ENCODE results near the gene SMIM38.

The SMIM38 gene

DNA sequence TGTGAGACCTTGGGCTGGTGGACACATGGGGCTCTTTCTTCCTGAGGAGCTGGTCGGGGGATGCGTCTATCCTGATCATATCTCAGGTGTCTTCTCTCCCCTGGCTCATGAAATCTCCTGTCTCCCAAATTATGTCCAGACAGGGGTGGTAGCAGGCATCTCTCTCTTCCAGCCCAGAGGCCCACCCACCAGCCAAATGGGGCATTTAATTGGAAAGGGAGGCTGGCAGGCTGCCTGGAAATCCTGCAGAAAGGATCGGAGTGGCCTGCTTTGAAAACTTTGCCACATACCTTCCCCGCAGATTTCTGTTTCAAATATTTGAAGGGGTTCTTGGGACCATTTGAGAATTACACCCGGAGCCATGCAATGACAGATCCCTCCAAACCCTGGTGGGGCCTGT lies 37.4 kb downstream of the SMIM38 start:
- Mint-ChIP-seq H3K4me3 (no peak overlapping the region), H3K36me3 (no peaks in the 10 kb centered on the region), H3K9me3 (peaks cover 8% of the 10 kb centered on the region), H3K27ac (no peak overlapping the region), H3K4me1 (no peaks in the 10 kb centered on the region)
- ATAC-seq = no peak
- DNase-seq (ENCODE audit: low spot score in 2 of 2) = no peak

DNA sequence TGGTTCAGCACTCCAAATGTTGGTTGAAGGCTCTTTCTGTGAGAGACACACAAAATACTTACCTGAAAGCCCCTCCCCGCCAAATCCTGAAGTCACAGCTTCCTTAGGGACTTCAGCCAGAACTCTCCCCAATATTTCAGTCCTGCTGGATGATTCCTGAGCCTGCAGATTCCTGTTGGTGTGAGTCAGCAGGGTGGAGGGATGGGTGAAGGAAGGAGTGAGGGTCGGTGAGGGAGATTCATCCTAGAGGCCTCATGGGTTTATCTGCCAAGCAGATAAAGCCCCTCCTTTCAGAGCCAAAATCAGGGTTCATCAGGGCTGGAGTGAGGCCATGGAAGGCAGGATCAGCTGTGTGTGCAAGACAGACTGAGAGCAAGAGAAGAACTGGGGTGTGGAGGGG lies 37.9 kb downstream of the SMIM38 start:
- ATAC-seq = no peak
- peaks cover 8% of the 10 kb centered on the region for H3K9me3 Mint-ChIP-seq

GRCh38 chr11:69194396-69194795 lies 38.7 kb downstream of the SMIM38 start:
- no peak for ATAC-seq
- H3K9me3 Mint-ChIP-seq = peaks cover 8% of the 10 kb centered on the region
- no peaks in the 10 kb centered on the region for H3K4me1 Mint-ChIP-seq
- no peak overlapping the region for H3K4me3 Mint-ChIP-seq
- no peaks in the 10 kb centered on the region for H3K36me3 Mint-ChIP-seq
- DNase-seq (ENCODE audit: low spot score in 2 of 2) = no peak
- H3K27ac Mint-ChIP-seq = no peak overlapping the region

More for the DNA sequence above, 37.9 kb downstream of the SMIM38 start:
- no peak for DNase-seq (ENCODE audit: low spot score in 2 of 2)
- Mint-ChIP-seq H3K4me3 (no peak overlapping the region), H3K4me1 (no peaks in the 10 kb centered on the region), H3K36me3 (no peaks in the 10 kb centered on the region), H3K27ac (no peak overlapping the region)

GRCh38 chr11:69194956-69195355 lies 39.2 kb downstream of the SMIM38 start:
- Mint-ChIP-seq H3K27ac (no peak overlapping the region), H3K4me1 (no peaks in the 10 kb centered on the region), H3K9me3 (peaks cover 6% of the 10 kb centered on the region), H3K4me3 (no peak overlapping the region), H3K36me3 (no peaks in the 10 kb centered on the region)
- DNase-seq (ENCODE audit: low spot score in 2 of 2) (no peak), ATAC-seq (no peak)

GRCh38 chr11:69195824-69196782 lies 40.4 kb downstream of the SMIM38 start:
- Mint-ChIP-seq H3K4me1 (no peaks in the 10 kb centered on the region), H3K4me3 (no peak overlapping the region), H3K36me3 (no peaks in the 10 kb centered on the region), H3K27ac (no peak overlapping the region), H3K9me3 (peaks cover 6% of the 10 kb centered on the region)
- ATAC-seq (no peak), DNase-seq (ENCODE audit: low spot score in 2 of 2) (no peak)

DNA sequence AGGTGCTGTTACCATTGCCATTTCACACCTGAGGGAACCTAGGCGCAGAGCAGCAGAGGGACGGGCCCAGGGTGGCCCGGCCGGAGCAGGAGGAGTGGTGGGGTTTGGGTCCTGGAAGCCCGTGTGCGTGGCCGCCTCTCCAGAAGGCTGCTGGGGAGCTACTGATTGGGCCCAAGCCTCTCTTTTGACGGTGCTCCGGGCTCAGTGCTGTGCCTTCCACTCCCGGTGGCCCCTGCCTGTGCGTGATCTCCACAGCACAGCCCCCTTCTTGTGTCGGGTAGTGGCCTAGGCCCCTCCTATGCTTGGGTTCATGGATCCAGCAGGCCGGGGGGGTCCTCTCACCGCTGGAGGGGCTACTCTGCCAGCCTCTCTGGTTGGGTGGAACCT lies 41.0 kb downstream of the SMIM38 start:
- no peaks in the 10 kb centered on the region for H3K4me1 Mint-ChIP-seq
- no peak for DNase-seq (ENCODE audit: low spot score in 2 of 2)
- H3K36me3 Mint-ChIP-seq = no peaks in the 10 kb centered on the region
- H3K27ac Mint-ChIP-seq = no peak overlapping the region
- H3K9me3 Mint-ChIP-seq = peaks cover 6% of the 10 kb centered on the region
- ATAC-seq = no peak
- no peak overlapping the region for H3K4me3 Mint-ChIP-seq

GRCh38 chr11:69198891-69199582 lies 43.3 kb downstream of the SMIM38 start:
- H3K4me3 Mint-ChIP-seq = no peak overlapping the region
- DNase-seq (ENCODE audit: low spot score in 2 of 2) = no peak
- H3K27ac Mint-ChIP-seq = no peak overlapping the region
- H3K4me1 Mint-ChIP-seq = no peaks in the 10 kb centered on the region
- H3K9me3 Mint-ChIP-seq = peaks cover 6% of the 10 kb centered on the region
- H3K36me3 Mint-ChIP-seq = no peaks in the 10 kb centered on the region
- no peak for ATAC-seq

DNA sequence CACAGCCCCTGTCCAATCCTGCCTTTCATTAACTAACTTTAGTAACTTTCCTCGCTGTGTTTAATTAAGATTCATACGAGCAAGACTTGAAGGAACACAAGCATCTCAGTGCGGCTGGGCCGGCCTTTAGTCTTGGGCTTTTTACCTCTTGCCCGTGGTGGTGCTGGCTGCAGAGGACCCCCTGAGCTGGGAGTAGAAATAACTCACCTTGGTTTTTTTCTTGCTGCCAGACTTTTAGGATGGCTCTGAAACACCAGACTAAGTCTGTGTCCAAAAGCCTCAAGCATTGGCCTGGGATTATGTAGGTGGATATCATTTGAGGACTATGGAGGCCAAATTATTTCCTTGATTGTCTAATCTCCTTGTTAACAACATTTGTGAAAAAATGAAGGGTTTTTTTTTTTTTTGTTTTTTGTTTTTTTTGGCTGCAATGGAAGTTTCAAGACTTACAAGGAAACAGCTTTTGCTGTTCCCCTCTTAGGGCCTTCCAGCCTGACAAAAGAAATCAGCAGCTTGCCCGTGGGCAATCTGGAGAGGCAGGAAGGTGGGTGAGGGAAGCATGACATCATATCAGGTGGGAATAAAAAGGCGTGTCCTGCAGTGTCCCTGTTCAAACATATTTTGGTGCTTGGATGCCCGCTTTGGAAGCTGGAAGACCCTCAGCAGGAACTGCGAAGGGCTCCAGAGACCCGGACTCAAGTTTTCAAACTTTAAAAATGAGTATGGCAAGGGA lies 44.0 kb downstream of the SMIM38 start:
- Mint-ChIP-seq H3K4me3 (no peak overlapping the region), H3K4me1 (no peaks in the 10 kb centered on the region), H3K27ac (no peak overlapping the region)

GRCh38 chr11:69200331-69201065 lies 44.8 kb downstream of the SMIM38 start:
- no peaks in the 10 kb centered on the region for H3K9me3 Mint-ChIP-seq
- no peak overlapping the region for H3K27ac Mint-ChIP-seq
- ATAC-seq (no peak), DNase-seq (ENCODE audit: low spot score in 2 of 2) (no peak)
- no peak overlapping the region for H3K4me3 Mint-ChIP-seq
- H3K4me1 Mint-ChIP-seq = no peaks in the 10 kb centered on the region
- no peaks in the 10 kb centered on the region for H3K36me3 Mint-ChIP-seq

More for the DNA sequence above, 44.0 kb downstream of the SMIM38 start:
- ATAC-seq (no peak), DNase-seq (ENCODE audit: low spot score in 2 of 2) (no peak)
- H3K9me3 Mint-ChIP-seq = peaks cover under 1% of the 10 kb centered on the region
- H3K36me3 Mint-ChIP-seq = no peaks in the 10 kb centered on the region

DNA sequence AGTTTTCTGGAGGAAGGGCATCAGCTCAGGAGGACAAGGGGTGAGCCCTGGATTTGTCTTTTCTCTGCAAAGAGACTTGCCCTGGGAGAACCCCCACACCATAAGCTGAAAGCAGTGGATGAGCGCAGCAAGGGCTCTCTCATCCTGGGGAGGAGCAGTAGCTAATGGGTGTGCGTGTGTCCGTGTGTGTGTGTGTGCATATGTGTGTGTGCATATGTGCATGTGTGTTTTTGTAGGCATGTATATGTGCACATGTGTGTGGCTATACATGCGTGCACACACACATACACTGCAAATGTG lies 45.3 kb downstream of the SMIM38 start:
- no peak for ATAC-seq
- no peak for DNase-seq (ENCODE audit: low spot score in 2 of 2)
- Mint-ChIP-seq H3K27ac (no peak overlapping the region), H3K4me1 (no peaks in the 10 kb centered on the region), H3K9me3 (no peaks in the 10 kb centered on the region), H3K4me3 (no peak overlapping the region), H3K36me3 (no peaks in the 10 kb centered on the region)

- no peaks in the 10 kb centered on the region for H3K4me1 Mint-ChIP-seq
These were observed 46.1 kb downstream of the SMIM38 start for GRCh38 chr11:69201764-69202370.

GRCh38 chr11:69202511-69203221 lies 46.9 kb downstream of the SMIM38 start:
- Mint-ChIP-seq H3K4me1 (no peaks in the 10 kb centered on the region), H3K27ac (no peak overlapping the region), H3K4me3 (no peak overlapping the region), H3K9me3 (no peaks in the 10 kb centered on the region), H3K36me3 (peaks cover 5% of the 10 kb centered on the region)
- DNase-seq (ENCODE audit: low spot score in 2 of 2) (no peak), ATAC-seq (no peak)

More at GRCh38 chr11:69201764-69202370, 46.1 kb downstream of the SMIM38 start:
- Mint-ChIP-seq H3K9me3 (no peaks in the 10 kb centered on the region), H3K36me3 (peaks cover 2% of the 10 kb centered on the region), H3K4me3 (no peak overlapping the region), H3K27ac (no peak overlapping the region)
- no peak for ATAC-seq
- no peak for DNase-seq (ENCODE audit: low spot score in 2 of 2)

- ATAC-seq = no peak
- no peak for DNase-seq (ENCODE audit: low spot score in 2 of 2)
- Mint-ChIP-seq H3K9me3 (no peaks in the 10 kb centered on the region), H3K4me3 (no peak overlapping the region), H3K27ac (no peak overlapping the region), H3K4me1 (no peaks in the 10 kb centered on the region), H3K36me3 (peaks cover 5% of the 10 kb centered on the region)
These were observed 47.6 kb downstream of the SMIM38 start for GRCh38 chr11:69203381-69203780.

DNA sequence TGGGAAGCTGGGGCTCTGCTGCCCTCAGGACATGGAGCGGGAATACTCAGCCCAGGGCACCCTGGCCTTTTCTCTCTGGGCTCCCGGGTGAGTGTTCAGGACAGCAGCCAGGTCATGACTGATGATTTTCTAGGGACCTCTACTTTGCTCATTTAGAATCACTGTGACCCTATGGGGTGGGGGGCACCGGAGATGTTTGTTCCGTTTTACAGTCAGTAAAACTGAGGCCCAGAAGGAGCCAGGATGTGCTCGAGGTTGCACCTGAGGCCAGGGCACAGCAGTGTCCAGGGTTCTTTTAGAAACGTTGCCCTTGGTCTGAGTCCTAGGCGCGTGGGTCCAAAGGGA lies 48.1 kb downstream of the SMIM38 start:
- no peak for ATAC-seq

More for the DNA sequence above, 48.1 kb downstream of the SMIM38 start:
- no peak overlapping the region for H3K27ac Mint-ChIP-seq
- H3K4me3 Mint-ChIP-seq = no peak overlapping the region
- DNase-seq (ENCODE audit: low spot score in 2 of 2) = no peak
- no peaks in the 10 kb centered on the region for H3K4me1 Mint-ChIP-seq
- H3K9me3 Mint-ChIP-seq = no peaks in the 10 kb centered on the region
- H3K36me3 Mint-ChIP-seq = peaks cover 5% of the 10 kb centered on the region
